Islet precursor cell (in vitro differentiated cells): ENCODE measurements around the gene ADRA1B.

ENCODE experiments used
- DNase-seq: peaks from one replicate; pipeline ENCODE4 v3.0.0-alpha.2; 2018

The ADRA1B gene

GRCh38 chr5:160021831-160022446 lies 105.7 kb downstream of the ADRA1B start:
- peak; percentile 63 for DNase-seq
